ENCODE data around the gene LEMD2.

Gene LEMD2

GRCh38 chr6:33827546-33828451, 38.9 kb upstream of the LEMD2 start:
- Histone ChIP-seq H4K20me1 (ENCODE audit: control insufficient read depth, insufficient read depth, low read depth, low read length) (no peaks in the 10 kb centered on the region), H3K36me3 (ENCODE audit: control insufficient read depth, low read length) (no peaks in the 10 kb centered on the region), H3K79me2 (ENCODE audit: control insufficient read depth, low read length) (no peaks in the 10 kb centered on the region), H3K27ac (ENCODE audit: low read depth, low read length) (no peak overlapping the region), H3F3A (ENCODE audit: control insufficient read depth, insufficient read depth) (no peaks in the 10 kb centered on the region), H3K9me3 (ENCODE audit: control insufficient read depth, insufficient read depth, low read length) (no peaks in the 10 kb centered on the region), H3K4me2 (ENCODE audit: low read length) (no peak overlapping the region), H3K27me3 (ENCODE audit: control insufficient read depth, low read length) (0 out of 2 replicates have a peak, but pooled peaks cover 5% of the 10 kb centered on the region), H3K4me3 (ENCODE audit: low read length) (no peak overlapping the region), H3K9me2 (replicated peaks; ENCODE audit: control insufficient read depth, low read length) (no peaks in the 10 kb centered on the region), H3K4me1 (ENCODE audit: control insufficient read depth, low read length) (no peaks in the 10 kb centered on the region)
- TF ChIP-seq EZH2phosphoT487 (IDR thresholded peaks at IDR 0.05; ENCODE audit: borderline replicate concordance, low read length) (no peak), CTCF (IDR thresholded peaks at IDR 0.05; ENCODE audit: low read depth, low read length, poor library complexity, severe bottlenecking) (no peak)

GRCh38 chr6:33826537-33826936, 37.6 kb upstream of the LEMD2 start:
- Histone ChIP-seq H3K79me2 (ENCODE audit: control insufficient read depth, low read length) (no peaks in the 10 kb centered on the region), H3K9me3 (ENCODE audit: control insufficient read depth, insufficient read depth, low read length) (no peaks in the 10 kb centered on the region), H3K4me3 (ENCODE audit: low read length) (no peak overlapping the region), H3K27me3 (ENCODE audit: control insufficient read depth, low read length) (0 out of 2 replicates have a peak, but pooled peaks cover 5% of the 10 kb centered on the region), H3K4me1 (ENCODE audit: control insufficient read depth, low read length) (no peaks in the 10 kb centered on the region), H3K27ac (ENCODE audit: low read depth, low read length) (no peak overlapping the region), H4K20me1 (ENCODE audit: control insufficient read depth, insufficient read depth, low read depth, low read length) (no peaks in the 10 kb centered on the region), H3K36me3 (ENCODE audit: control insufficient read depth, low read length) (no peaks in the 10 kb centered on the region), H3K4me2 (ENCODE audit: low read length) (no peak overlapping the region), H3K9me2 (replicated peaks; ENCODE audit: control insufficient read depth, low read length) (no peaks in the 10 kb centered on the region), H3F3A (ENCODE audit: control insufficient read depth, insufficient read depth) (no peaks in the 10 kb centered on the region)
- TF ChIP-seq EZH2phosphoT487 (IDR thresholded peaks at IDR 0.05; ENCODE audit: borderline replicate concordance, low read length) (no peak), CTCF (IDR thresholded peaks at IDR 0.05; ENCODE audit: low read depth, low read length, poor library complexity, severe bottlenecking) (no peak)

- Histone ChIP-seq H3K27ac (ENCODE audit: low read depth, low read length) (no peak overlapping the region), H3K36me3 (ENCODE audit: control insufficient read depth, low read length) (no peaks in the 10 kb centered on the region), H3K4me3 (ENCODE audit: low read length) (no peak overlapping the region), H3K4me2 (ENCODE audit: low read length) (no peak overlapping the region), H3K79me2 (ENCODE audit: control insufficient read depth, low read length) (no peaks in the 10 kb centered on the region), H3K9me3 (ENCODE audit: control insufficient read depth, insufficient read depth, low read length) (no peaks in the 10 kb centered on the region), H3F3A (ENCODE audit: control insufficient read depth, insufficient read depth) (no peaks in the 10 kb centered on the region), H3K4me1 (ENCODE audit: control insufficient read depth, low read length) (no peaks in the 10 kb centered on the region), H3K9me2 (replicated peaks; ENCODE audit: control insufficient read depth, low read length) (no peaks in the 10 kb centered on the region), H3K27me3 (ENCODE audit: control insufficient read depth, low read length) (0 out of 2 replicates have a peak, but pooled peaks cover 5% of the 10 kb centered on the region), H4K20me1 (ENCODE audit: control insufficient read depth, insufficient read depth, low read depth, low read length) (no peaks in the 10 kb centered on the region)
- TF ChIP-seq EZH2phosphoT487 (IDR thresholded peaks at IDR 0.05; ENCODE audit: borderline replicate concordance, low read length) = no peak
- TF ChIP-seq CTCF (IDR thresholded peaks at IDR 0.05; ENCODE audit: low read depth, low read length, poor library complexity, severe bottlenecking) = no peak
These were observed 35.7 kb upstream of the LEMD2 start for GRCh38 chr6:33824461-33825154.
